ENCODE data around the gene MEGF8.

- no peak for TF ChIP-seq EZH2 (IDR thresholded peaks at IDR 0.05; ENCODE audit: insufficient read depth, poor library complexity, severe bottlenecking)
- TF ChIP-seq EZH2phosphoT487 (IDR thresholded peaks at IDR 0.05; ENCODE audit: insufficient read depth, low read depth) = no peak
These were observed 28.0 kb downstream of the MEGF8 start for GRCh38 chr19:42353341-42354015.
